Stimulated activated CD4-positive, alpha-beta T cell treated with anti-CD3 and anti-CD28 coated beads, TNF-alpha, amount 100 ng/mL, for 1 hour (primary cell): Measurements from ENCODE around the gene PPP2R2D.

Experiments used
- DNase-seq, 3 donors: peaks; one replicate each; pipeline ENCODE4 v3.0.0-alpha.2; 2020; ENCODE audit warnings: low read depth in 3 of 3, low spot score in 1 of 3

The PPP2R2D gene

DNA sequence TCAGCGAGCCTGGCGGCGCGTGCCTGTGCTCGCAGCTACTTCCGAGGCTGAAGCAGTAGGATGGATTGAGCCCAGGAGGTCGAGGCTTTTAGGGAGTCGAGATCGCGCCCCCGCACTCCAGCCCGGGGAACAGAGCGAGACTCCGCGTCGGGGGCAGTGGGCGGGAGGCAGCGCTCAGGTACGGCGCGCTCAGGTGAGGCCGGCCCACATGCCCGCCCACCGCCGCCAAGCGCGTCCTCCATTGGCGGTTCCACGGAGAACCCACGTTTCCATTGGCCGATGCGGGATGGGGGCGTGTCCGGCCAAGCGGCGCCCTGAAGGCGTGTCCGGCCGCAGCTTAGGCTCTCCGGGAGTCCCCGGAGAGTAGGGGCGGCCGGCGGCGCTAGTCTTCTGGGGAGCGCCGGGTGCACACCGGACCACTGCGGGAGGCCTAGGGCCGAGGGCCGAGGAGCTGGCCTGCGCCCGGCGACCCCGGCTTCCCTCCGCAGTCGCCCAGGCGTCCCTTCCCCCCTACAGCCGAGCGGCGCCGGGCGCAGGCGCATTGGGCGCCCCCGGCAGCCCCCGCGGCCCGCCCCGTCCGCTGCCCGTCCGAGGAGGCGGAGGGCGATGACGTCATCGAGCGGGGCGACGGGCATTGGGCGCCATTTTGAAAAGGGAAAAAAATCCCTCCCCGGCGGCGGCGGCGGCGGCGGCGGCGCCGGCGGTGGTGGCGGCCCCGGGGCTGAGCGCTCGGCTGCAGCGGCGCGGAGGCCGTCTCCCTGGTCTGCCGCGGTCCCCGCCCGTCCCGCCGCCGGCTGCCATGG, at the start of gene PPP2R2D:
Gene PPP2R2D (plus strand): TSS at position 659 of the 803 bp plus-strand sequence. CDS start 141 bp downstream, at position 800.
- DNase-seq: peak; percentile 88 to 91 (median 90)

- DNase-seq: no peak
These were observed 49.5 kb upstream of the PPP2R2D start for GRCh38 chr10:131851346-131851745.

DNA sequence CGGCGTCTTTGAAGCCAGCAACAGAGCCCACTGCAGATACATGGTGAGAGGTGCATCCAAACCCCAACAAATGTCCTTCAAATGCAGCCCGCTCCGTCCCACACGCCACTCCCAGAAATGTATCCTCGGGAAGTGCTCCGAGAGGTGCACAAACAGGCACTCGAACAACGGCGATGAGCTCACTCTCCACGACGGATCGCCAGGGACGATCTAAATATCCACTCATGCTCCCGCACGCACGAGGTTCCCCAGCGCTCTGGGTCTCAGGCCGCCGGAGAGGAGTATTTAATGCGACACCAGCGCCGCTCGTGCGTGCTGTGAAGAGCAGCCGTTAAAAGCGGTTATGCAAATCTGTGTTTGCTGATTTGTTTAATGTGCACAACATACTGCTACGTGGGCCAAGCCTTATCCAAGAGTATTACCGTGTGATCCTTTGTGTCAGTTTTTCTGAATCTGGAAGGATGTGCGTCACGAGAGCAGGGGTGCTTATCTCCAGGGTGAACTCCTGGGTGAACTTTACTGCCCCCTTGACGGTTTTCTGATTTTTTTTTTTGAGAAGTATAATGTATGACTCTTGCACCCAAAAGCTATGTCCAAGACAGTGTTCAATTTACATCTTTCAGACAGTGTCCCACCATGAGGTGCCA, 48.5 kb upstream of the PPP2R2D start:
- no peak for DNase-seq

- DNase-seq: no peak
These were observed 47.8 kb upstream of the PPP2R2D start for GRCh38 chr10:131852823-131853609.

DNA sequence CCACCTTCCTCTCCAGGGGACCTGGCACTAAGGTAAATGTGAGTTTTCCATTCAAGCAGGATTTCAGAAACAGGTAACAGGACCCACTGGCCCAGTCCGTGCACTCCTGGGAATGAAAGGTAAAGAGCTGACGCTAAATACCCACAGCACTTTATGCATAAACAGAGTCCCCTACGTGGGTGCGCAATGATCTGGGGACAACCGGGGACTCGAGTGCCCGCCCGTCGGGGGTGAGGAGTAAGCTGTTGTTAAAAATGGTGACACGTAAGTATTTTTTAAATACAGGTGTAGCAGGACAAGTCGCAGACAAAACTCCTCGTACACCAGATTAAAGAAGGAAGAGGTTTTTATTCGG, 47.2 kb upstream of the PPP2R2D start:
- DNase-seq: no peak

DNA sequence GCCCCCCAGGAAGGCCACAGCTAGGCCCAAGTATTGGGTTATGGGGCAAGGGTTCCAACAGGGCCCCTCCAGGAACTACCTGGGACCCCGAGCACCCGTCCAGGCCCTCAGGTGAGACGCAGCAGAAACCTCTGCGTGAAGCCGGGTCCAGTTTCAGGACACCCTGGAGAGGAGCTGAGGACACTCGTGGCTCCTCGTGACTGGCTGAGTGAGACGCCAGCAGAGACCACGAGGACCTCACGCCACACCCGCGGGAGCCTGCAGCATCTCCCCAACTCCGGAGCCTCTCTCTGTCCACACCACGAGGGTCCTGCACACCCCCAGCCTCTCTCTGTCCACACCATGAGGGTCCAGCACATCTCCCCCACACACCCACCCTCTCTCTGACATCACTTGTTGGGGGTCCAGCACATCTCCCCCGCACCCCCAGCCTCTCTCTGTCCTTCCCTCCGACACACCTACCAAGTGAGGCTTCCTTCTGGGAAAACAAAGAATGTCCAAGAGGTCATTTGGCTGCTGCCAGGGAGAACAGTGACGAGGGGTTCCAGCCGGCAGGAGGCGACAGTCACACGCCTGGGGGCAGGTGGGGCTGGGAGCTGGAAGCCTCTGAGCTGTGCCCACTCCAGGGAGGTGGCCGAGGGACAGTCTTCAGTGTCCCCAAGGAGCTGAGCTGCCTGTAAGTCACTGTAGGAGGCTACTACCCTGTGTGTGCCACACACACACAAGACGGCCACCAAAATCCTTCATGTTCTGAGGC, 46.1 kb upstream of the PPP2R2D start:
- DNase-seq: no peak

- DNase-seq: no peak
These were observed 45.1 kb upstream of the PPP2R2D start for GRCh38 chr10:131855461-131856401.

DNA sequence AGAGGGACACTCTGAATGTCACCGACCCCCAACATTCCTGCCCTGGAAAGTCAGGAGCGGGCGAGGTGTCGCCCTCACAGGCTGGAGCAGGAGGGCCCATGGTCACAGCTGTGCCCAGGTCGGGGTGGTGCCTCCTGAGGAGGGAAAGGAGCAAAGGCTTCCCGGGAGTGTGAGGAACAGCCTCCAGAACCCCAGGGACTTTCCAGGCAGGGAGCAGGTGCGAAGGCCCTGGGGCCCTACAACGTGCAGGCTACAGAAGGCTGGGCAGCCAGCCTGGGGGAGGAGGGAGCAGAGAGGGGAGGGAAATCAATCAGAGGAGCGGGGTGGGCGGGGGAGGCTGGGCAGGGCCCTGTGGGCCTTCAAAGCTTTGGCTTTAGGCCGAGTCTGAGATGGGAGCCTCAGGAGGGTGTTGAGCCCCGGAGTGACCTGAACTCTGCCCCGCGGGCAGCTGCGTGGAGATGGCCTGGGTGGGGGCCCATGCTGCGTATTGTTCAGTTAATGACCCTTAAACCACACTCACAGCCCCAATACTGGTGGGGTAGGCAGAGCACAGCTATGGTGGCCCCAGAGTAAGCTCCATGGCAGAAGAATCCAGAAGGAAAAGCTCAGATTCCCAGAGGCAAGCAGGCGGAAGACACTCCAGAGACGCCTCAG, 44.2 kb upstream of the PPP2R2D start:
- DNase-seq: no peak

- DNase-seq: no peak
These were observed 43.4 kb upstream of the PPP2R2D start for GRCh38 chr10:131857156-131858117.

DNA sequence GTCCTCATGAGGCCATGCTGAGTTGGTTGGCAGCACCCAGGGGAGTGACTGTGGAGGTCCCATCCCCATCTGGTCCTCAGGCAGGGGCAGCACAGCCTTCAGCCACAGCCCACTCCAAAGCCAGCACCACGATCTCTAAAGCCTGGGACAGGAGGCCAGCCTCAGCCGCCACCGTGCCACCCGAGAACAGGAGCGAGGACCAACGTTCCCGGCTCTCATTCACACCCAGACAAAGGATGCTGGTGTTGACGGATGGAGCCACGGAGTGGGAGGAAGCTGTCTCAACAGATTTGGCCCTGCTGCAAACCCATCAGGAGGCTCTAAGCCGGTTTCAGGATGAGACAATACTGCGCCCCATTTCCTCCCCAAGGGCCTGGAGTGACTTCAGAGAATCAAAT, 42.7 kb upstream of the PPP2R2D start:
- no peak for DNase-seq

DNA sequence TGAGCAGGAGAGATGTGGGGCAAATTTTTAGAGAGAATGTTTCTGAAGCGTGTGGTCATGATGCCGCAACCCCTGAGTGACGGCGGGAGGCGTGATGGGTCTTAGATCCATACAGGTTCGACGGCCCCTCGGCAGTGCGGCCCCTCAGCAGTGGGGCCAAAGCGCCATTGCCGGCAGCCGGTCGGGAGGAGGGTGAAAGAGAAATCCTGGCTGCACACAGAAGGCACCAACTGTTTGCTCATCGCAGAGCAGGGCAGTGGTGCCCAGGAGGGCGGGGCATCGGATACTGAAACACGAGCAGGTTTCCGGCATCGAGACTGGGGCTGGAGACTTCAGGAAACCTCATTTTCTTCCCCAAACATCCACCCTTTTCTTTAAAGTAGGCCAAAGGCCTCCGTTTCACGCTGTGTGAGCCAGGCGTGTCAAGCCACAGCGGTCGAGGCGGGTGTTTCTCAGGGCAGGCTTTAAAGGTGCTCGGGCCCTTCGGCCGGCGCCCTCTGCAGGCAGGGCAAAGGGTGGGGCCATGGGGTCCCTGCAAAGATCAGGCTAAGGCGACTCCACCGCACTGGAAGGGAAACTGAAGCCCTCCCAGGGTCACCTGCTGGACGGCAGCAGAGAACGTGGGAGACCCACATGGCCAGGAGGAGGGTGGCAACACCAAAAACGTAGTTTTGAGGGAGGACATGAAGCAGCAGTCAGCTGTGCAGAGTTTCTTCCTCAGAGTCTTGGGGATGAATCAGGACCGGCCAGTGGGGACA, 42.0 kb upstream of the PPP2R2D start:
- no peak for DNase-seq

- no peak for DNase-seq
These were observed 41.3 kb upstream of the PPP2R2D start for GRCh38 chr10:131859341-131860020.

GRCh38 chr10:131860311-131860710, 40.5 kb upstream of the PPP2R2D start:
- DNase-seq: no peak

GRCh38 chr10:131860806-131861440, 39.9 kb upstream of the PPP2R2D start:
- DNase-seq: no peak

DNA sequence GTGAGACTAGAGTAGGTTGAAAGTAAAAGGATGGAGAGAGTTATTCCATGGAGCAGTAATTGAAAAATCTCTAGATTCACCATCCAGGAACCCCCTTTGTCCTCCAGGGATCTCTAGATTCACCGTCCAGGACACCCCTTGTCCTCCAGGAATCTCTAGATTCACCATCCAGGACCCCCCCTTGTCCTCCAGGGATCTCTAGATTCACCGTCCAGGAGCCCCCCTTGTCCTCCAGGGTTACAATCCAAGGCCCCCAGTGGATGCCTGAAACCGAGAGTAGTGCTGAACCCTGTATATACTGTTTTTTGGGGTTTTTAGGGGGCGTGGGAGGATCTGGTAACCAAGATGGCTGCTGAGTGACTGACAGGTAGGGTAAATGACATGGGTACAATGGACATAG, 38.3 kb upstream of the PPP2R2D start:
- DNase-seq: no peak

DNA sequence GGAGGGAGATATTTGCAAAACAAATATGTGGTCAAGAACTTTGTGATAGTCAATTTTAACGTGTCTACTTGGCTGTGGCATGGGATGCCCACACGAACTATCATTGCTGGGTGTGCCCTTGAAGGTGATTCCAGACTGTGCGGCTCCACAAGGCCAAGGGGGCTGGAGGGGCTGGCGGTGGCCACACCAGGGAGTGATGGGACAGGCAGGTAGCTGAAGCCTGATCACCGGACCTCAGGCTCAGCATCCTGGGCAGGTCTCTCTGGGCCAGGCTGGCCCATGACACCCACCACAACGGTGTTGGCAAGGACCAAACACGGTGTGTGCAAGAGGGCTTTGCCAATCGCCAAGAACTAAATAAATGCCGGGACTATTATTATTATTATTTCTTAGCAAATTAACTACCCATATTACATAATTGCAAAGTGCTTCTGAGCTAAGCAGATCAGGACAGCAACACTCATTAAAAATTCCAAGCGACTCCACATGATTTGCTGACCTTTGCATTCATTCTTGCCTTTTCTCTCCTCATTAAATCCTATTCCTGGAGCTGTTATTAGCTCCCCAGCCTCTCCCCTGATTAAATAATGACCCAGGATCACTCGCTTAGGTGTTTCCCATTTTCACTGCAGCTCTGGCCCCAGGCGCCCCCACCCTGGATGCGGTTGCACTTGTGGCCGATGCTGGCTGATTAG, 35.4 kb upstream of the PPP2R2D start:
- DNase-seq: no peak
